ENCODE measurements around the gene PER1.
A peak's percentile ranks its signal among the peaks of the same experiment; 100 is the strongest.

- peak; percentile 95 for TF ChIP-seq CTCF (conservative IDR thresholded peaks at IDR 0.05; ENCODE audit: low read depth, low read length)
- peak; percentile 51 for TF ChIP-seq SMC3 (IDR thresholded peaks at IDR 0.05; ENCODE audit: low read depth, low read length)
- peak; percentile 91 for TF ChIP-seq POLR2A (IDR thresholded peaks at IDR 0.05; ENCODE audit: low read depth, low read length)
- 0 out of 2 replicates have a peak, but pooled peaks have one; percentile 3 for TF ChIP-seq RFX5 (IDR thresholded peaks at IDR 0.05; ENCODE audit: low read depth, low read length)
- peak; percentile 31; the same call in 1 of the 2 replicates for TF ChIP-seq USF2 (IDR thresholded peaks at IDR 0.05; ENCODE audit: low read depth, low read length)
- peak; percentile 50; the same call in 1 of the 2 replicates for TF ChIP-seq BHLHE40 (IDR thresholded peaks at IDR 0.05; ENCODE audit: low read depth, low read length)
- no peak for TF ChIP-seq CEBPB (IDR thresholded peaks at IDR 0.05; ENCODE audit: low read depth, low read length)
- TF ChIP-seq ELK1 (IDR thresholded peaks at IDR 0.05; ENCODE audit: borderline replicate concordance, low read depth, low read length), result no peak
- peak; percentile 70 for TF ChIP-seq RAD21 (IDR thresholded peaks at IDR 0.05; ENCODE audit: low read length)
- no peak for TF ChIP-seq NFE2L2 (IDR thresholded peaks at IDR 0.05; ENCODE audit: low read depth, low read length)
Measured at GRCh38 chr17:8138672-8139371, 13.4 kb downstream of the PER1 start.

Measured in IMR-90 (cell line).